Right lobe of liver (tissue), 6 donors: ENCODE measurements around the gene ABCB8. TPM values are rescaled to one million over a fixed set of nuclear protein-coding genes. Genes with fewer than 3 reads are reported as not detected.

ENCODE experiments used
- ATAC-seq, 4 donors: fragments of 200-7000 bp; cut with Tn5 transposase; one replicate each; pipeline ENCODE4 v1.9.1; 2020; ENCODE audit warnings: mild to moderate bottlenecking in 4 of 4, moderate library complexity in 4 of 4
- DNase-seq, 3 donors: peaks; one replicate each; pipeline ENCODE4 v3.0.0-alpha.2; 2020
- H3K27ac ChIP-seq, 3 donors: fragments of 200-600 bp; one replicate each; pipeline ENCODE4 v1.8.0; 2022
- H3K27me3 ChIP-seq, 2 donors: fragments of 200-600 bp; one replicate each; pipeline ENCODE4 v1.8.0; 2022
- H3K36me3 ChIP-seq, 4 donors: fragments of 200-600 bp; sonication (generic) in 1 of 4; one replicate each; pipeline versions ENCODE4 v1.5.1 to v1.8.0; 2017 to 2022; ENCODE audit warnings: control low read depth in 1 of 4
- H3K4me1 ChIP-seq, 4 donors: fragments of 200-600 bp; sonication (generic) in 1 of 4; one replicate each; pipeline versions ENCODE4 v1.5.1 to v1.8.0; 2017 to 2022; ENCODE audit warnings: control low read depth in 1 of 4
- H3K4me3 ChIP-seq, 3 donors: fragments of 200-600 bp; one replicate each; pipeline ENCODE4 v1.8.0; 2022
- H3K9me3 ChIP-seq, 4 donors: fragments of 200-600 bp; sonication (generic) in 1 of 4; one replicate each; pipeline versions ENCODE4 v1.5.1 to v1.8.0; 2017 to 2022; ENCODE audit warnings: control low read depth in 1 of 4
- POLR2A ChIP-seq: fragments of 450-650 bp; IDR thresholded peaks from one replicate; pipeline ENCODE4 v1.6.1; 2017; ENCODE audit warnings: antibody characterized with exemption, mild to moderate bottlenecking
- WGBS: methylation state at CpG from one replicate; pipeline ENCODE4 v1.1.6; 2018; ENCODE audit warnings: low coverage, low lambda C conversion rate; ENCODE audit not compliant: insufficient coverage; ENCODE audit errors: missing lambda C conversion rate; 5-methylcytosine and 5-hydroxymethylcytosine counted together
- intact Hi-C, 2 donors: fragments of 100-400 bp; cut with DNase I; formaldehyde crosslinking; loops; one replicate each; pipeline versions ENCODE4 v1.11.2 to v1.14.1; 2022
- total RNA-seq, 6 experiments: library from RNA; depleted of rRNA in 2 of 6; stranded (reverse); fragments of >200 nt in 2 of 6; fragmentation: NEBNext Ultra II Directional in 3 of 6; extraction: Animal tissue kit (Norgen Biotek cat#: 25700) in 3 of 6; gene quantifications; one replicate each; pipeline versions ENCODE4 v1.1.0 to v1.2.4, GENCODE V29; 2016 to 2023
- TF ChIP-seq, protein P1 (sequence below), 4 donors: fragments of 200-600 bp in 3 of 4; fragments of 450-650 bp in 1 of 4; IDR thresholded peaks; one replicate each; pipeline versions ENCODE4 v1.5.1 to v1.8.0; 2016 to 2022; ENCODE audit warnings: antibody characterized with exemption in 4 of 4, mild to moderate bottlenecking in 2 of 4
- donor health status: DM: no; HTN: yes; CAD: no.
- donor health status: DM: no; HTN: no; CAD: no.
- donor health status: DM: no; HTN: no; CAD: no.
- donor health status: DM: no; HTN: yes; CAD: no.
- donor health status: DM: no; HTN: yes; CAD: no.

ABCB8 gene
- total RNA-seq, 6 experiments from 2014 or later, result 22.3 to 33.8 (median 26.8) TPM

DNA sequence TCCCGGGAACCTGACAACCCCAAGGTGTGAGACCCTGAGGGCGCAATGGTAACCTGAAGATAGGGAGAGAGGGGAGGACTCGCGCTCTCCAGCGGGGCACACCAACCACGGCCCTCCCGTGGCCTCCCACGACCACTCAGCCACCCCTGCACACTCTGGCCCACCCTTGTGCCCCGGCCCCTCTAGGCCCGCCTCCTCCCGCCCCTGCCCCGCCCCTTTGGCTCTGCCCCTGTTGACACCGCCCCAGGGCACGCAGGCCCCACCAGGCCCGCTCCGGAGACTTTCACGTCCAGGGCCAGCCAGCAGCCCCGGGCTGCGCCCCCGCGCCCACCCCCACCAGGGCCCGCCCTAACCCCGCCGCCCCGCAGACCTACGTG lies 14.9 kb upstream of the ABCB8 start:
- intact Hi-C loops, result no loop called here
- WGBS, result no CpG with 5 or more reads among the region's 26 CpGs
- H3K9me3 ChIP-seq, result no peaks in the 10 kb centered on the region
- H3K27me3 ChIP-seq, result peaks cover 0 to 7% of the 10 kb centered on the region in 2 donors
- peaks cover 0 to 16% (median 2%) of the 10 kb centered on the region in 4 donors for H3K4me1 ChIP-seq
- H3K4me3 ChIP-seq, result no peak overlapping the region
- no peak for TF ChIP-seq POLR2A
- TF ChIP-seq, protein P1, sequence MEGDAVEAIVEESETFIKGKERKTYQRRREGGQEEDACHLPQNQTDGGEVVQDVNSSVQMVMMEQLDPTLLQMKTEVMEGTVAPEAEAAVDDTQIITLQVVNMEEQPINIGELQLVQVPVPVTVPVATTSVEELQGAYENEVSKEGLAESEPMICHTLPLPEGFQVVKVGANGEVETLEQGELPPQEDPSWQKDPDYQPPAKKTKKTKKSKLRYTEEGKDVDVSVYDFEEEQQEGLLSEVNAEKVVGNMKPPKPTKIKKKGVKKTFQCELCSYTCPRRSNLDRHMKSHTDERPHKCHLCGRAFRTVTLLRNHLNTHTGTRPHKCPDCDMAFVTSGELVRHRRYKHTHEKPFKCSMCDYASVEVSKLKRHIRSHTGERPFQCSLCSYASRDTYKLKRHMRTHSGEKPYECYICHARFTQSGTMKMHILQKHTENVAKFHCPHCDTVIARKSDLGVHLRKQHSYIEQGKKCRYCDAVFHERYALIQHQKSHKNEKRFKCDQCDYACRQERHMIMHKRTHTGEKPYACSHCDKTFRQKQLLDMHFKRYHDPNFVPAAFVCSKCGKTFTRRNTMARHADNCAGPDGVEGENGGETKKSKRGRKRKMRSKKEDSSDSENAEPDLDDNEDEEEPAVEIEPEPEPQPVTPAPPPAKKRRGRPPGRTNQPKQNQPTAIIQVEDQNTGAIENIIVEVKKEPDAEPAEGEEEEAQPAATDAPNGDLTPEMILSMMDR (IDR thresholded peaks at IDR 0.05), result no peak
- no peak for DNase-seq
- ATAC-seq, result peak in 1 of 4 donors; percentile 5
- no peaks in the 10 kb centered on the region for H3K36me3 ChIP-seq
- H3K27ac ChIP-seq, result no peak overlapping the region

DNA sequence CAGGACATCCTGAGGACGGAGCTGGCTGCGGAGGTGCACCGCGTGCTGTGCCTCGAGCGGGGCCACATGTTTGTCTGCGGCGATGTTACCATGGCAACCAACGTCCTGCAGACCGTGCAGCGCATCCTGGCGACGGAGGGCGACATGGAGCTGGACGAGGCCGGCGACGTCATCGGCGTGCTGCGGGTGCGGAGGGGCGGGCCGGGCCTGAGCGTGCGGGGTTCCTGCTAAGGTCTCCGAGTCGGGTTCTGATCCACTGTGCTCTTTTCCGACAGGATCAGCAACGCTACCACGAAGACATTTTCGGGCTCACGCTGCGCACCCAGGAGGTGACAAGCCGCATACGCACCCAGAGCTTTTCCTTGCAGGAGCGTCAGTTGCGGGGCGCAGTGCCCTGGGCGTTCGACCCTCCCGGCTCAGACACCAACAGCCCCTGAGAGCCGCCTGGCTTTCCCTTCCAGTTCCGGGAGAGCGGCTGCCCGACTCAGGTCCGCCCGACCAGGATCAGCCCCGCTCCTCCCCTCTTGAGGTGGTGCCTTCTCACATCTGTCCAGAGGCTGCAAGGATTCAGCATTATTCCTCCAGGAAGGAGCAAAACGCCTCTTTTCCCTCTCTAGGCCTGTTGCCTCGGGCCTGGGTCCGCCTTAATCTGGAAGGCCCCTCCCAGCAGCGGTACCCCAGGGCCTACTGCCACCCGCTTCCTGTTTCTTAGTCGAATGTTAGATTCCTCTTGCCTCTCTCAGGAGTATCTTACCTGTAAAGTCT lies 14.3 kb upstream of the ABCB8 start:
- peaks cover 0 to 17% (median 2%) of the 10 kb centered on the region in 4 donors for H3K4me1 ChIP-seq
- H3K9me3 ChIP-seq, result no peaks in the 10 kb centered on the region
- no peak overlapping the region for H3K27ac ChIP-seq
- no peaks in the 10 kb centered on the region for H3K36me3 ChIP-seq
- intact Hi-C loops, result no loop called here
- H3K27me3 ChIP-seq, result peaks cover 0 to 12% of the 10 kb centered on the region in 2 donors
- DNase-seq, result peak in 2 of 3 donors; percentile 58 to 63
- 7% methylated on average over 28 of the region's 55 CpGs for WGBS
- H3K4me3 ChIP-seq, result peak overlapping the region in 1 of 3 donors; percentile 13
- peak in 3 of 4 donors; percentile 6 to 42 (median 23) for ATAC-seq
- TF ChIP-seq, protein P1 (IDR thresholded peaks at IDR 0.05), result no peak
- TF ChIP-seq POLR2A, result no peak

DNA sequence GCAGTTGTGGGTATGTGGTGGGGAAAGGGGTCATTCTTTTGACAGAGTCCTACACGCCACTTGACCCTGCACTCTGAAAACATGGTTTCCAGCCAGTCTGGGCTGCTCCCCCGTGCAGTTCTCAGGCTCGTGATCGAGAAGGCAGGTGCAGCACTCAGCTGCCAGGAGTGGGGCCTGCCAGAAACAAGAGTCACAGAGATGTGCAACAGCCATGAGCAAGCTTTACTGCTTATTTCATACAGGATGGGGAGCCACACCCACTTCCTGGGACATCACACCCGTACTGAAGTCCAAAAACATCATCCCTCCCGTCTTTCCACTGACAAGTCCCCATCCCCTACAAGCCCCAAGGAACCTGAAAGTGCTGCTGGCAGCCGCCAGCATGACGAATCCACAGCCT lies 13.3 kb upstream of the ABCB8 start:
- ATAC-seq, result no peak
- Histone ChIP-seq H3K27ac (no peak overlapping the region), H3K27me3 (peaks cover 0 to 12% of the 10 kb centered on the region in 2 donors), H3K36me3 (no peaks in the 10 kb centered on the region), H3K4me3 (no peak overlapping the region), H3K9me3 (no peaks in the 10 kb centered on the region), H3K4me1 (peaks cover 0 to 20% (median 2%) of the 10 kb centered on the region in 4 donors)
- intact Hi-C loops, result no loop called here
- TF ChIP-seq, protein P1 (IDR thresholded peaks at IDR 0.05), result no peak
- TF ChIP-seq POLR2A, result no peak
- 64% methylated on average over 7 of the region's 8 CpGs for WGBS
- DNase-seq, result no peak

DNA sequence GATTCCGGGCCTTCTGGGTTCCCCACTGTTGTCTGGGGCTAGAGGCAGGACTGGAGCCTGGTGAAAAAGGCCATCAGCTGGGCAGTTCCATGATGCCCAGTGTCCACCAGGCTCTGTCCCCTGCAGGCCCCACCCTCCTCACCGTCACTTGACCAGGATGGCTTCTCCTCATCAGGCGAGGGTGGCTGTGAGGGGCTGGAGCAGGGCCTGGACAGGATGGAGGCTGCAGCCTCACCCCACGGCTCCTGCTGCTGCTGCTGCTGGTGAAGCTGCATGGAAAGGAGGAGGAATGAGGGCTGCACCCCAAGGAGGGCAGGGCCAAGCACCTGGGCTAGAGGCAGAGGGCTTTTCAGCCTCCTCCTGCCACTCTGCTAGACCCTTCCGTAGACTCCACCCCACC lies 12.3 kb upstream of the ABCB8 start:
- Histone ChIP-seq H3K27me3 (peaks cover 0 to 12% of the 10 kb centered on the region in 2 donors), H3K36me3 (no peaks in the 10 kb centered on the region), H3K4me3 (no peak overlapping the region), H3K9me3 (no peaks in the 10 kb centered on the region), H3K27ac (no peak overlapping the region), H3K4me1 (peaks cover 0 to 20% (median 2%) of the 10 kb centered on the region in 4 donors)
- ATAC-seq (no peak), DNase-seq (no peak)
- TF ChIP-seq, protein P1 (IDR thresholded peaks at IDR 0.05), result no peak
- TF ChIP-seq POLR2A, result no peak
- WGBS, result no CpG with 5 or more reads among the region's 5 CpGs
- intact Hi-C loops, result no loop called here
